Measurements from ENCODE around the gene ASL.

The ASL gene

DNA sequence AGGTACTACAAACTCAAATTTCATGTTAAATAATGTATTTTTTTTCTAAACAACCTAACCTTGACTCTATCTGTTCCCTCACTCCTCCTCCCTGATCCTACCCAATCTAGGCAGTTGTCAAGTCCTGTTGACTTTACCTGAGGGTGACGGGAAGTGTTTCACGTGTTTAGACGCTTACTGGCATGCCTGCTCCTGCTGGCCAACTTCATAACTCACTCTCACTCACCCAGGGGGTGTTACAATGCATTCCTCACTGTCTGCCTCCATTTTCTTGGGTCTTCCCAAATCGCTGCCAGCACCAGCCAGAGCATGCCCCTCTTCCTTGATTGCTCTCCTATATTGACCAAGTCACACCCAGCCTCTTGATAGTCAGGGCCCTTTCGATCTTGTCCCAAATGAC is 67.4 kb downstream of the ASL start:
- no peak for TF ChIP-seq CTCF (IDR thresholded peaks at IDR 0.05)
- intact Hi-C loops (cut with DNase I; ENCODE audit: low total_unique reads) = no loop called here
- H3K4me3 ChIP-seq = no peak overlapping the region
- no peak overlapping the region for H3K27ac ChIP-seq
- H3K4me1 ChIP-seq = no peaks in the 10 kb centered on the region
- no peaks in the 10 kb centered on the region for H3K9me3 ChIP-seq
- peaks cover 18 to 65% (median 63%) of the 10 kb centered on the region in 3 donors for H3K36me3 ChIP-seq
- no peaks in the 10 kb centered on the region for H3K27me3 ChIP-seq
- no peak for DNase-seq
